ENCODE measurements around the gene TMEM255A.

DNA sequence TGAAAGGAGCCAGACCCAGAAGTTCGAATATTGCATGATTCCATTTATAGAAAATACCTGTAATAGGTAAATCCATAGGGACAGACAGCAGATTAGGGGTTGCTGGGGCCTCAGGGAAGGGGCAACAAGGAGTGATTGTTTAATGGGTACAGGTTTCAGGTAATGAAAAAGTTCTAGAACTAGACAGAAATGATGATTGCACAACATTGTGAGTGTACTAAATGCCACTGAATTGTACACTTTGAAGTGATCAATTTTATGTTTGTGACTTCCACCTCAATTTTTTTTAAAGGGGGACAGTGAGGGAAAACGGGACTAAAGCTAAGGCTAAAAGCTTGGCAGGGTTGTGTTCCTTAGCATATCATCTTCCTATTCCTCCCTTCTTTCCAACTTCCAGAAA is 37.1 kb downstream of the TMEM255A start:
- TF ChIP-seq, protein P1, sequence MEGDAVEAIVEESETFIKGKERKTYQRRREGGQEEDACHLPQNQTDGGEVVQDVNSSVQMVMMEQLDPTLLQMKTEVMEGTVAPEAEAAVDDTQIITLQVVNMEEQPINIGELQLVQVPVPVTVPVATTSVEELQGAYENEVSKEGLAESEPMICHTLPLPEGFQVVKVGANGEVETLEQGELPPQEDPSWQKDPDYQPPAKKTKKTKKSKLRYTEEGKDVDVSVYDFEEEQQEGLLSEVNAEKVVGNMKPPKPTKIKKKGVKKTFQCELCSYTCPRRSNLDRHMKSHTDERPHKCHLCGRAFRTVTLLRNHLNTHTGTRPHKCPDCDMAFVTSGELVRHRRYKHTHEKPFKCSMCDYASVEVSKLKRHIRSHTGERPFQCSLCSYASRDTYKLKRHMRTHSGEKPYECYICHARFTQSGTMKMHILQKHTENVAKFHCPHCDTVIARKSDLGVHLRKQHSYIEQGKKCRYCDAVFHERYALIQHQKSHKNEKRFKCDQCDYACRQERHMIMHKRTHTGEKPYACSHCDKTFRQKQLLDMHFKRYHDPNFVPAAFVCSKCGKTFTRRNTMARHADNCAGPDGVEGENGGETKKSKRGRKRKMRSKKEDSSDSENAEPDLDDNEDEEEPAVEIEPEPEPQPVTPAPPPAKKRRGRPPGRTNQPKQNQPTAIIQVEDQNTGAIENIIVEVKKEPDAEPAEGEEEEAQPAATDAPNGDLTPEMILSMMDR (optimal IDR thresholded peaks at IDR 0.05 in 1 of 3, IDR thresholded peaks at IDR 0.05 in 1 of 3, conservative IDR thresholded peaks at IDR 0.05 in 1 of 3; ENCODE audit: extremely low read depth in 1 of 3, insufficient read depth in 2 of 3, low read length in 3 of 3): no peak
- TF ChIP-seq EZH2 (IDR thresholded peaks at IDR 0.05; ENCODE audit: low read length): no peak

Data from keratinocyte (primary cell).